Measurements from ENCODE around the gene NPY. TPM values are rescaled to one million over a fixed set of nuclear protein-coding genes. Genes with fewer than 3 reads are reported as not detected.
"Not testable (repeated sequence)": the region's sequence is repeated elsewhere in the genome, so short reads cannot be mapped to it uniquely, and the experiment has no call there.

NPY gene
- polyA plus RNA-seq (2012; ENCODE audit: missing spikeins): not detected

DNA sequence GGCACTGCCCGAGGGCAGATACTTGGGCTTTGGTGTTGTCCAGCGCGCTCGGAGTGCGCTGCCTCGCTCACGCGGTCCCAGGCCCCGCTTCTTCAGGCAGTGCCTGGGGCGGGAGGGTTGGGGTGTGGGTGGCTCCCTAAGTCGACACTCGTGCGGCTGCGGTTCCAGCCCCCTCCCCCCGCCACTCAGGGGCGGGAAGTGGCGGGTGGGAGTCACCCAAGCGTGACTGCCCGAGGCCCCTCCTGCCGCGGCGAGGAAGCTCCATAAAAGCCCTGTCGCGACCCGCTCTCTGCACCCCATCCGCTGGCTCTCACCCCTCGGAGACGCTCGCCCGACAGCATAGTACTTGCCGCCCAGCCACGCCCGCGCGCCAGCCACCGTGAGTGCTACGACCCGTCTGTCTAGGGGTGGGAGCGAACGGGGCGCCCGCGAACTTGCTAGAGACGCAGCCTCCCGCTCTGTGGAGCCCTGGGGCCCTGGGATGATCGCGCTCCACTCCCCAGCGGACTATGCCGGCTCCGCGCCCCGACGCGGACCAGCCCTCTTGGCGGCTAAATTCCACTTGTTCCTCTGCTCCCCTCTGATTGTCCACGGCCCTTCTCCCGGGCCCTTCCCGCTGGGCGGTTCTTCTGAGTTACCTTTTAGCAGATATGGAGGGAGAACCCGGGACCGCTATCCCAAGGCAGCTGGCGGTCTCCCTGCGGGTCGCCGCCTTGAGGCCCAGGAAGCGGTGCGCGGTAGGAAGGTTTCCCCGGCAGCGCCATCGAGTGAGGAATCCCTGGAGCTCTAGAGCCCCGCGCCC is at the start of gene NPY:
NPY (plus strand) TSS at position 294 of the 802 bp plus-strand sequence. CDS start 1,051 bp downstream, outside the sequence.
- peak; percentile 32 for DNase-seq (ENCODE audit: insufficient read length)
- no peak for FAIRE-seq
- TF ChIP-seq POLR2A (IDR thresholded peaks at IDR 0.05; ENCODE audit: low read depth, low read length) (no peak), TAF1 (IDR thresholded peaks at IDR 0.05; ENCODE audit: borderline replicate concordance, low read depth, low read length) (no peak), POLR2AphosphoS5 (IDR thresholded peaks at IDR 0.05; ENCODE audit: low read depth, low read length) (no peak)

DNA sequence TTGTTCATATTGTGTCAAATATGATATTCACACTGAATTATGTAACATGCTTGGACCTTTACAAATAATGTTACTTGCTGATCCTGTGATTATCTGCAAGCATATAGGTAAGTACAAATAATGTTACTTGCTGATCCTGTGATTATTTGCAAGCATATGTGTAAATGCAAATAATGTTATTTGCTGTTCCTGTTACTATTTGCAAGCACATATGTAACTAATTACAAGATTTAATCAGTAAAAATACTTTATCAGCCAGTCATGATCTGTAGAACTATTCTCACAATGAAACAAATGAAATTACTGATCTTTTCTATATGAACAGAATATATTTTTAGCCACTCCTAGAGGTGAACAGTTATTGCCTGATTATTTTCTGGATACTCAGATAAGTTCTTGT is 44.7 kb upstream of the NPY start:
- FAIRE-seq (no peak), DNase-seq (ENCODE audit: insufficient read length) (no peak)
- no peak for TF ChIP-seq TAF1 (IDR thresholded peaks at IDR 0.05; ENCODE audit: borderline replicate concordance, low read depth, low read length)
- no peak for TF ChIP-seq POLR2A (IDR thresholded peaks at IDR 0.05; ENCODE audit: low read depth, low read length)
- no peak for TF ChIP-seq POLR2AphosphoS5 (IDR thresholded peaks at IDR 0.05; ENCODE audit: low read depth, low read length)

DNA sequence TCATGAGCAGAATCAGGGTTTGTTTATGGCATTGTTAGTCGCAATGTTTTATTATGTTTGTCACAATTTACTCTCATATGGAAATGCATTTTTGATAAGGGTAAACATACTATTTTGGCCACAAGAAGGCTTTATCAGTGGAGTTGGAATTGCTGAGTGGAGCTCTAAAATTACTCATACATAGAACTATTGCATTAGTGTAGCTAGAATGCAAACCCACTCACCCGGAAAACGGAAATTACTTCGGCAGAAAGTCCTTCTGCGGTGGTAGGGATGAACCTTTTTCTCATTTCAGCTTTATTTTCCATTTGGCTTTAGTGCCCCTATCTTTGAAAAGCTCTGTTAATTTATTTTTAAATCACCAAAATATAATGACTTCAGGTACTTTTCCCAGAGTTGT is 42.8 kb upstream of the NPY start:
- TF ChIP-seq TAF1 (IDR thresholded peaks at IDR 0.05; ENCODE audit: borderline replicate concordance, low read depth, low read length) (no peak), POLR2AphosphoS5 (IDR thresholded peaks at IDR 0.05; ENCODE audit: low read depth, low read length) (no peak), POLR2A (IDR thresholded peaks at IDR 0.05; ENCODE audit: low read depth, low read length) (no peak)

DNA sequence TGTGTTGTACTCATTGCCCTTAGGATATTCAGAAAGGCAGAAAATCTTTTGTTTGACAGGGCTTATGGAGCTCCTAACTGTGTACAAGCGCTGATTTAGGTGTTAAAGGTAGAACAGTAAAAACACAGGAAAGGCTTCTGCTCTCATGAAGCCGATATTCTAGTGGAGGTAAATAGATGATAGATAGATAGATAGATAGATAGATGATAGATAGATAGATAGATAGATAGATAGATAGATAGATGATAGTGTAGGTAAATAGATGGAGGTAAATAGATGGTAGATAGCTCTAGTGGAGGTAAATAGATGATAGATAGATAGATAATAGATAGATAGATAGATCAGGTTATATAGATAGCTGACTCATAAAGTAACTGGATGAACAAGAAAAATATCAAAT is 39.4 kb upstream of the NPY start:
- FAIRE-seq (no peak), DNase-seq (ENCODE audit: insufficient read length) (no peak)
- TF ChIP-seq POLR2A (IDR thresholded peaks at IDR 0.05; ENCODE audit: low read depth, low read length): no peak
- TF ChIP-seq TAF1 (IDR thresholded peaks at IDR 0.05; ENCODE audit: borderline replicate concordance, low read depth, low read length): no peak

More for the DNA sequence above, 42.8 kb upstream of the NPY start:
- FAIRE-seq: no peak
- no peak for DNase-seq (ENCODE audit: insufficient read length)

DNA sequence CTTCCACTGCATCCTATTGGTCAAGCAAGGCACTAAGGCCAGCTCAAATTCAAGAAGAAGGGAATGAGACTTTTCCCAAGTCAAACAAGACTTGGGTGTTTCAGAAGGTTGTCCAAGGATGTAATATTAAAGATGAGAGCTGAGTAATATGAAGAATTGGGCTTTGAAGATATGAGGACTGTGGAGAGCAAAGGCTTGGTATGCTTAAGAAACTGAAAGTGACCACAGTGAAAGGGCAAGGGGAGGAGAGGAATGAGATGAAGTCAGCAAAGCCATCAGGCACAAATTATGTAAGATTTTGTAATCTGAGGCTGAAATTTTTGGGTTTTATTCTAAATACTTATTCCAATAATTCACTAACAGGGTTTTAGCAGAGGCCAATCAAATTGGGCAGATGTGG is 38.6 kb upstream of the NPY start:
- FAIRE-seq (no peak), DNase-seq (ENCODE audit: insufficient read length) (no peak)
- no peak for TF ChIP-seq POLR2A (IDR thresholded peaks at IDR 0.05; ENCODE audit: low read depth, low read length)
- no peak for TF ChIP-seq POLR2AphosphoS5 (IDR thresholded peaks at IDR 0.05; ENCODE audit: low read depth, low read length)
- no peak for TF ChIP-seq TAF1 (IDR thresholded peaks at IDR 0.05; ENCODE audit: borderline replicate concordance, low read depth, low read length)

DNA sequence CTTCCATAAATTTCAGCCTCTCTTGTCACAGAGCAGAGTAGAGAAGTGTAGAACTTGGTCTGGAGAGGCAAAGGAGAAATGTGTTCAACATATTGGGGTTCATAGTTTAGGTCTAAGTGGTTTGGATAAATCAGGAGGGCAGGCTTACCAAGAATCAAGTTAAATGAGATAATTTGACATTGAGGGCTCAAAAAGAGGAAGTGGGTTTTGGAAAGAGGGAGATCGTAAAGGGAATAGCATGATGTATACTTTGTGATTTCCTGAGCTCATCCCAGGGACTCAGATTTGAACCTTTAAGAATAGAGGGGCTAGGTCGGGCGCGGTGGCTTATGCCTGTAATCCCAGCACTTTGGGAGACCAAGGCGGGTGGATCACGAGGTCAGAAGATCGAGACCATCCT is 34.7 kb upstream of the NPY start:
- FAIRE-seq (no peak), DNase-seq (ENCODE audit: insufficient read length) (no peak)

DNA sequence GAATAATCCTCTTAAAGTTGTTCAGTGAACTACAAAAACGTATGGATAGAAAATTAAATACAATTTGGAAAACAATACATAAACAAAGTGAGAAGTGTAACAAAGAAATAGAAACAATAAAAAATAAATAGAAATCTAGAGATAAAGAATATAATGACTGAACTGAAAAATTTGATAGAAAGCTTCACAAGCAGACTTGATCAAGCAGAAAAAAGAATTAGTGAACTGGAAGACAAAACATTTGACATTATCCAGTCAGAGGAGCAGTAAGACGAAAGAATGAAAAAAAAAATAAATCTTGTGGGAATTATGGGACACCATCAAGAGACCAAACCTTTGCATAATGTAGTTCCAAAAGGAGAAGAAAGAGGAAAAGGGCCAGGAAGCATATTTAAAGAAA is 32.4 kb upstream of the NPY start:
- TF ChIP-seq TAF1 (IDR thresholded peaks at IDR 0.05; ENCODE audit: borderline replicate concordance, low read depth, low read length) (no peak), POLR2AphosphoS5 (IDR thresholded peaks at IDR 0.05; ENCODE audit: low read depth, low read length) (no peak), POLR2A (IDR thresholded peaks at IDR 0.05; ENCODE audit: low read depth, low read length) (no peak)
- DNase-seq (ENCODE audit: insufficient read length) (no peak), FAIRE-seq (no peak)

More for the DNA sequence above, 34.7 kb upstream of the NPY start:
- TF ChIP-seq POLR2AphosphoS5 (IDR thresholded peaks at IDR 0.05; ENCODE audit: low read depth, low read length) (no peak), POLR2A (IDR thresholded peaks at IDR 0.05; ENCODE audit: low read depth, low read length) (no peak), TAF1 (IDR thresholded peaks at IDR 0.05; ENCODE audit: borderline replicate concordance, low read depth, low read length) (no peak)

DNA sequence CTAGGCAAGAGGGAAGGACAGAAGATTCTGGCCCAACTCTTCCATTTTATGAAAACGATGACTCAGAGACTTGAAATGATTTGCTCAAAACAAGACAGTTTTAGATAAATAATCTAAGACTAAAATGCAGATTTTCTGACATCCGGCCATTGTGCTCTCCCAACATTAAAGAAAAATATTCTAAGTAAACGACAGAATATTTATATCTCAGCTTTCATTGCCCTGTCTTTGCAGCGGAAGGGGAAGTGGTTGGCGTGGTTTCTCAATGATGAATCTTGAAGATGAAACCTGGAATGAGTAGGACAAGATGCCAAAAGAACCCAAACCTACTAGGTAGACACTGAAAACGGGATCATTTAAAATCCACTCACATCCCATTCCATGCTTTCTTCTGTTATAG is 28.9 kb upstream of the NPY start:
- DNase-seq (ENCODE audit: insufficient read length) (no peak), FAIRE-seq (no peak)

DNA sequence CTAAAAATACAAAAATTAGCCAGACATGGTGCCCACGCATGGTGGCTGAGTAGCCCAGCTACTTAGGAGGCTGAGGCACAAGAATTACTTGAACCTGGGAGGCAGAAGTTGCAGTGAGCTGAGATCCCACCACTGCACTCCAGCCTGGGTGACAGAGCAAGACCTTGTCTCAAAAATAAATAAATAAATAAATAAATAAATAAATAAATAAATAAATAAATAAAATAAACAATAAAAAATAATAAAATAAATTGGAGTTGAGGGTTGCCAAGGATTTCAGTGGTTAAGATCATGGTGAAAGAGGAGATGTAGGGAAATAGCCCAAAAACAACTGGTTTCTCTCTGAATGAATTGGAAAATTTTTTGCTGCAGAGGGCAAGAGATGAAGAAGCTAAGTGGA is 25.7 kb upstream of the NPY start:
- FAIRE-seq; DNase-seq (ENCODE audit: insufficient read length): not testable (repeated sequence)

More for the DNA sequence above, 28.9 kb upstream of the NPY start:
- TF ChIP-seq POLR2AphosphoS5 (IDR thresholded peaks at IDR 0.05; ENCODE audit: low read depth, low read length) (no peak), TAF1 (IDR thresholded peaks at IDR 0.05; ENCODE audit: borderline replicate concordance, low read depth, low read length) (no peak), POLR2A (IDR thresholded peaks at IDR 0.05; ENCODE audit: low read depth, low read length) (no peak)

DNA sequence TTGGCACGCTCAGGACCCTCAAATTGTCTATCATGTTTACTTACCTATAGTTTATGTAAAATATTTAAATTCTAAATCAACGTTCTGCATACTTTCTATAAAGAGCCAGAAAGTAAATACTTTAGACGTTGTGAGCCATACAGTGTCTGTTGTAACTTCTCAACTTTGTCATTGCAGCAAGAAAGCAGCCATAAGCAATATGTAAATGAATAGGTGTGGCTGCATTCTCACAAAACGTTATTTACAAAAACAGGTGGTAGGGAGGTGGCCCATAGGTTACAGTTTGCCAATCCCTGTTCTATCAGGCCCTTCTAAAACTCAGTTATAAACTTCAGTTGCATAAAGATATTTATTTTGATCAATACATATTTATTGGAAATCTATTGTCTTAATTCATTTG is 12.1 kb upstream of the NPY start:
- TF ChIP-seq POLR2A (IDR thresholded peaks at IDR 0.05; ENCODE audit: low read depth, low read length) (no peak), TAF1 (IDR thresholded peaks at IDR 0.05; ENCODE audit: borderline replicate concordance, low read depth, low read length) (no peak), POLR2AphosphoS5 (IDR thresholded peaks at IDR 0.05; ENCODE audit: low read depth, low read length) (no peak)
- FAIRE-seq: no peak
- DNase-seq (ENCODE audit: insufficient read length): no peak

DNA sequence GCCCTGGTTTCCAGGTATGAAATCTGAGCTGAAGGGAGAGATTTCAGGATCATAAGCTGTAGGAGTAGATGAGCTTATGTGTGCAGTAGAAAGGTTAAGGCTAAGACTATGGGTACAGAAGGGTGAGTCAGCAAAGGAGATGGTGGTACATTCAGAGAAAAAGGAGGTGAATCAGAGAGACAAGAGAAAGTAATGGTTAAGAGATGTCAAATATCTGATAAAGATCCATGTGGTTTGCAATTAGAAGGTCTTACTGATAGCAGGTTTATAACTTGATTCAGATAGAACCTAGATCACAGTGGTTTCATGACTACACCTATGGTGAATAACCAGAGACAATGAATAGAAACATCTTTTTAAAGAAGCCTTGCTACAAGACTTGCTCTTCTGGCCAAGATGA is 4.5 kb upstream of the NPY start:
- no peak for FAIRE-seq
- DNase-seq (ENCODE audit: insufficient read length): no peak
- no peak for TF ChIP-seq POLR2A (IDR thresholded peaks at IDR 0.05; ENCODE audit: low read depth, low read length)
- no peak for TF ChIP-seq TAF1 (IDR thresholded peaks at IDR 0.05; ENCODE audit: borderline replicate concordance, low read depth, low read length)
- no peak for TF ChIP-seq POLR2AphosphoS5 (IDR thresholded peaks at IDR 0.05; ENCODE audit: low read depth, low read length)

DNA sequence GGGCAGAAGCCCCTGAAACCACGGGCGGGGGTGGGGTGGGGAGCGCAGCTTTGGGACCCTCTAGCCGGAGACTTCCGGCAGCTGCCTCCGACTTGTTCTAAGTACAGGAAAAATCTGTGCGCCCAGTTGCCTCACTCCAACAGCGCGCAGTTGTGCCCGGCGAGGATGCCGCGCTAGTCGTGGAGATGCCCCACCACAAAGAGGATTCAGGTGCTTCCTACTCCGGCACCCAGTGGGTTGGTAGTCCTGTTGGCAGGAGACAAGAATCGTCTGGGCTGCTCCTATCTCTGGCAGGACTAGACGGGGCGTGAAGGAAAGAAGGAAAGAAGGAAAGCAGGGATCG is 465 bp upstream of the NPY start:
- TF ChIP-seq POLR2A (IDR thresholded peaks at IDR 0.05; ENCODE audit: low read depth, low read length): no peak
- TF ChIP-seq POLR2AphosphoS5 (IDR thresholded peaks at IDR 0.05; ENCODE audit: low read depth, low read length): no peak
- TF ChIP-seq TAF1 (IDR thresholded peaks at IDR 0.05; ENCODE audit: borderline replicate concordance, low read depth, low read length): no peak
- DNase-seq (ENCODE audit: insufficient read length) (no peak), FAIRE-seq (peak; percentile 24)
